B cell (primary cell): ENCODE results near the gene PLA2G2D.

Experiments used
- CTCF ChIP-seq: fragments of 200-600 bp; IDR thresholded peaks from one replicate; pipeline ENCODE4 v1.8.0; 2022; ENCODE audit warnings: antibody characterized with exemption, mild to moderate bottlenecking
- EZH2 ChIP-seq: IDR thresholded peaks from 2 replicates; pipeline ENCODE4 v1.6.1; 2012; ENCODE audit warnings: borderline replicate concordance, low read depth, mild to moderate bottlenecking, moderate library complexity, low read length; ENCODE audit not compliant: insufficient read depth, poor library complexity, severe bottlenecking

GRCh38 chr1:20149601-20150325 lies 30.4 kb upstream of the PLA2G2D start:
- TF ChIP-seq CTCF (no peak), EZH2 (no peak)
